Naive thymus-derived CD4-positive, alpha-beta T cell (primary cell): ENCODE measurements around the gene PCED1B. TPM values are rescaled to one million over a fixed set of nuclear protein-coding genes. Genes with fewer than 3 reads are reported as not detected.

Source experiments
- ATAC-seq: fragments of 150-1000 bp; cut with Tn5 transposase; 2 replicates; pipeline ENCODE4 v1.10.0; 2021; ENCODE audit warnings: mild to moderate bottlenecking, moderate library complexity
- CTCF ChIA-PET: fragments of 350-600 bp; sonication (Branson Sonifier 250); formaldehyde crosslinking; loops from one replicate; lab custom pipeline; 2021; ENCODE audit warnings: antibody characterized with exemption; lab: Charles Lee
- POLR2A ChIA-PET: fragments of 350-600 bp; sonication (Branson Sonifier 250); formaldehyde crosslinking; loops from one replicate; lab custom pipeline; 2021; ENCODE audit warnings: antibody characterized with exemption, inconsistent platforms; lab: Charles Lee
- DNase-seq, 9 donors: peaks; one replicate each; pipeline versions ENCODE4 v3.0.0 to v3.0.0-alpha.2; 2020 to 2022; ENCODE audit warnings: mixed read lengths in 1 of 9
- H3K27ac ChIP-seq: one replicate; pipeline ENCODE4 v1.7.0; 2013; ENCODE audit warnings: mild to moderate bottlenecking, low read depth, low read length, moderate library complexity
- H3K27me3 ChIP-seq, 2 donors: one replicate each; pipeline ENCODE4 v1.7.0; 2013; ENCODE audit warnings: low read length in 2 of 2, mild to moderate bottlenecking in 2 of 2, moderate library complexity in 2 of 2; ENCODE audit not compliant: control insufficient read depth in 2 of 2, insufficient read depth in 2 of 2
- H3K36me3 ChIP-seq, 3 experiments: 1 replicate in 2 of 3; 2 replicates in 1 of 3; pipeline ENCODE4 v1.7.0; 2013; ENCODE audit warnings: low read length in 3 of 3, mild to moderate bottlenecking in 3 of 3, moderate library complexity in 1 of 3; ENCODE audit not compliant: insufficient read depth in 3 of 3, control insufficient read depth in 2 of 3
- H3K4me1 ChIP-seq, 2 donors: one replicate each; pipeline ENCODE4 v1.7.0; 2013; ENCODE audit warnings: low read length in 2 of 2, mild to moderate bottlenecking in 2 of 2, moderate library complexity in 1 of 2; ENCODE audit not compliant: control insufficient read depth in 2 of 2, insufficient read depth in 2 of 2
- H3K4me3 ChIP-seq: 2 replicates; pipeline ENCODE4 v1.7.0; 2013; ENCODE audit warnings: mild to moderate bottlenecking, low read length
- H3K9me3 ChIP-seq, 3 experiments: 1 replicate in 2 of 3; 2 replicates in 1 of 3; pipeline ENCODE4 v1.7.0; 2013; ENCODE audit warnings: low read length in 3 of 3; ENCODE audit not compliant: control insufficient read depth in 2 of 3
- H3K27ac Mint-ChIP-seq, 9 donors: one replicate each; pipeline ENCODE4 v1.8.0; 2020 to 2022; ENCODE audit warnings: mixed read lengths in 9 of 9, mild to moderate bottlenecking in 8 of 9, moderate library complexity in 5 of 9, inconsistent platforms in 2 of 9
- H3K27me3 Mint-ChIP-seq, 5 donors: one replicate each; pipeline ENCODE4 v1.8.0; 2021 to 2022; ENCODE audit warnings: mixed read lengths in 5 of 5, mild to moderate bottlenecking in 1 of 5
- H3K36me3 Mint-ChIP-seq, 5 donors: one replicate each; pipeline ENCODE4 v1.8.0; 2020 to 2022; ENCODE audit warnings: mixed read lengths in 5 of 5, mild to moderate bottlenecking in 3 of 5, inconsistent platforms in 1 of 5
- H3K4me1 Mint-ChIP-seq, 7 donors: one replicate each; pipeline ENCODE4 v1.8.0; 2020 to 2022; ENCODE audit warnings: mixed read lengths in 7 of 7, mild to moderate bottlenecking in 3 of 7, inconsistent platforms in 1 of 7
- H3K4me3 Mint-ChIP-seq, 10 donors: one replicate each; pipeline ENCODE4 v1.8.0; 2020 to 2022; ENCODE audit warnings: mild to moderate bottlenecking in 10 of 10, mixed read lengths in 10 of 10, moderate library complexity in 6 of 10, inconsistent platforms in 2 of 10
- H3K9me3 Mint-ChIP-seq, 11 donors: one replicate each; pipeline ENCODE4 v1.8.0; 2020 to 2022; ENCODE audit warnings: mixed read lengths in 11 of 11, mild to moderate bottlenecking in 4 of 11, inconsistent platforms in 1 of 11, moderate library complexity in 1 of 11
- intact Hi-C, 2 donors: fragments of 100-400 bp; cut with micrococcal nuclease; formaldehyde crosslinking; loops; one replicate each; pipeline ENCODE4 v1.15.1; 2023
- microRNA-seq: library from miRNA; unstranded; fragments of <30 nt; microRNA quantifications from one replicate; pipeline ENCODE4 v1.2.0, GENCODE V29; 2022; ENCODE audit warnings: borderline microRNAs expressed
- polyA plus RNA-seq, 2 donors: library from polyadenylated mRNA; unstranded; fragments of 300-500 nt; fragmentation: Illumina TruSeq; gene quantifications; one replicate each; pipeline ENCODE4 v1.2.3, GENCODE V29; 2021
- total RNA-seq, 6 experiments: library from RNA in 5 of 6; stranded (reverse) in 5 of 6; gene quantifications; 1 replicate in 5 of 6; 2 replicates in 1 of 6; pipeline ENCODE4 v1.2.3 and lab custom pipeline; 2021 to 2026

Gene PCED1B
- total and polyA plus RNA-seq, 7 experiments from 2014 or later, result 41.4 to 147 (median 94.3) TPM

GRCh38 chr12:47281667-47282171 is 202.3 kb downstream of the PCED1B start:
- Mint-ChIP-seq H3K9me3 (peaks cover 0 to 7% (median 0%) of the 10 kb centered on the region in 11 donors), H3K27me3 (no peaks in the 10 kb centered on the region), H3K36me3 (peaks cover 0 to 20% (median 0%) of the 10 kb centered on the region in 5 donors), H3K4me1 (peaks cover 24 to 90% (median 78%) of the 10 kb centered on the region in 7 donors), H3K27ac (peak overlapping the region in 7 of 9 donors; percentile 26 to 85 (median 48)), H3K4me3 (peak overlapping the region in 4 of 10 donors; percentile 0 to 60 (median 40))
- no peak for ATAC-seq
- Histone ChIP-seq H3K36me3 (no peaks in the 10 kb centered on the region), H3K27ac (no peak overlapping the region), H3K27me3 (no peaks in the 10 kb centered on the region), H3K4me1 (peaks cover 14 to 38% of the 10 kb centered on the region in 2 donors), H3K4me3 (no peak overlapping the region), H3K9me3 (no peaks in the 10 kb centered on the region)
- intact Hi-C loops, result no loop called here
- CTCF ChIA-PET, result interaction anchor here (1.2 kb wide), 2 partner anchors 25 to 116 kb away, joined by 4 read pairs; no protein-coding TSS in a partner anchor
- POLR2A ChIA-PET, result interaction anchor here (0.6 to 1.7 kb wide), 4 partner anchors 9 to 85 kb away, joined by 3 to 9 read pairs (median 3); no protein-coding TSS in a partner anchor
- no peak for DNase-seq

- ATAC-seq (no peak), DNase-seq (no peak)
- ChIA-PET CTCF (no interaction called here), POLR2A (interaction anchor here (0.6 to 1.7 kb wide), 3 partner anchors 10 to 77 kb away, joined by 3 to 9 read pairs (median 3); no protein-coding TSS in a partner anchor)
- Mint-ChIP-seq H3K4me3 (peak overlapping the region in 6 of 10 donors; percentile 6 to 77 (median 54)), H3K27me3 (no peaks in the 10 kb centered on the region), H3K9me3 (peaks cover 0 to 7% (median 0%) of the 10 kb centered on the region in 11 donors), H3K27ac (peak overlapping the region in 8 of 9 donors; percentile 52 to 94 (median 64)), H3K4me1 (peaks cover 19 to 88% (median 76%) of the 10 kb centered on the region in 7 donors), H3K36me3 (peaks cover 0 to 16% (median 0%) of the 10 kb centered on the region in 5 donors)
- H3K9me3 ChIP-seq, result no peaks in the 10 kb centered on the region
- no peak overlapping the region for H3K4me3 ChIP-seq
- intact Hi-C loops, result no loop called here
- H3K36me3 ChIP-seq, result no peaks in the 10 kb centered on the region
- H3K27me3 ChIP-seq, result no peaks in the 10 kb centered on the region
- no peak overlapping the region for H3K27ac ChIP-seq
- H3K4me1 ChIP-seq, result peaks cover 10 to 35% of the 10 kb centered on the region in 2 donors
These were observed 202.8 kb downstream of the PCED1B start for GRCh38 chr12:47282206-47282605.

Small RNAs within 50 kb of the gene (microRNA-seq; reads per million reads assigned to microRNA genes)
- not detected for gene MIR4698

Other genes with a start within 250 kb of the PCED1B start
- 10 to 100 TPM in 4 of 5 experiments, 1 to 10 TPM in 1; 6.8 to 13.5 (median 12.8) TPM for gene AMIGO2, start 338 bp downstream of the PCED1B start, total RNA-seq
- gene AMIGO2, start 338 bp downstream of the PCED1B start, polyA plus RNA-seq, result 10 to 100 TPM; 27.0 to 30.4 TPM